ENCODE results near the gene FXYD6.

Gene FXYD6

DNA sequence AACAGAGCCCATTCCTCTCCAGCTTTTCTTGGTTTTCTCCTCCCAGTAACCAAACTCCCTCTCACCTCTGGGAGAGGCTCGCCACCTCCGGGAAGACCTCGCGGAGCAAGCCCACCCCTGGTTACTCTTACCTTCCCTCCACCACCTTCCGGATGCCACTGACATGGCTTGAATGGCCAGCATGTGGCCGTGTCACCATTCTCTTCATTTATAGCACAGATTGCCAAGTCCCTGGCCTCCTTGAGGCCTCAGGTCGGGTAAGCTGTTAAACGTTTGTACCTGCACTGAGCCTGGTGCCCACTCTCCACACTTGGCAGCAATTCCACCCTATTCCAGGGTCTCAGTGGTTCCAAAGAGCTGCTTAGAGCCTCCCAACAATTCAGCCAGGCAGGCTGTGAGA, 43.9 kb downstream of the FXYD6 start:
- TF ChIP-seq TAF1 (IDR thresholded peaks at IDR 0.05; ENCODE audit: low read depth) (no peak), ZBTB7A (IDR thresholded peaks at IDR 0.05; ENCODE audit: low read depth) (no peak), NFIC (IDR thresholded peaks at IDR 0.05) (no peak), FOXM1 (IDR thresholded peaks at IDR 0.05; ENCODE audit: borderline replicate concordance, low read depth) (no peak), RAD21 (IDR thresholded peaks at IDR 0.05; ENCODE audit: low read depth) (no peak), CREB1 (IDR thresholded peaks at IDR 0.05; ENCODE audit: low read depth) (no peak), EP300 (IDR thresholded peaks at IDR 0.05; ENCODE audit: borderline replicate concordance) (no peak), TCF12 (IDR thresholded peaks at IDR 0.05; ENCODE audit: low read depth) (no peak), YY1 (IDR thresholded peaks at IDR 0.05; ENCODE audit: low read depth) (no peak), EGR1 (IDR thresholded peaks at IDR 0.05) (no peak), TEAD4 (IDR thresholded peaks at IDR 0.05) (no peak), CEBPB (IDR thresholded peaks at IDR 0.05) (no peak)
- TF ChIP-seq, protein P1, sequence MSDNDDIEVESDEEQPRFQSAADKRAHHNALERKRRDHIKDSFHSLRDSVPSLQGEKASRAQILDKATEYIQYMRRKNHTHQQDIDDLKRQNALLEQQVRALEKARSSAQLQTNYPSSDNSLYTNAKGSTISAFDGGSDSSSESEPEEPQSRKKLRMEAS (IDR thresholded peaks at IDR 0.05): no peak
- TF ChIP-seq, protein P2, sequence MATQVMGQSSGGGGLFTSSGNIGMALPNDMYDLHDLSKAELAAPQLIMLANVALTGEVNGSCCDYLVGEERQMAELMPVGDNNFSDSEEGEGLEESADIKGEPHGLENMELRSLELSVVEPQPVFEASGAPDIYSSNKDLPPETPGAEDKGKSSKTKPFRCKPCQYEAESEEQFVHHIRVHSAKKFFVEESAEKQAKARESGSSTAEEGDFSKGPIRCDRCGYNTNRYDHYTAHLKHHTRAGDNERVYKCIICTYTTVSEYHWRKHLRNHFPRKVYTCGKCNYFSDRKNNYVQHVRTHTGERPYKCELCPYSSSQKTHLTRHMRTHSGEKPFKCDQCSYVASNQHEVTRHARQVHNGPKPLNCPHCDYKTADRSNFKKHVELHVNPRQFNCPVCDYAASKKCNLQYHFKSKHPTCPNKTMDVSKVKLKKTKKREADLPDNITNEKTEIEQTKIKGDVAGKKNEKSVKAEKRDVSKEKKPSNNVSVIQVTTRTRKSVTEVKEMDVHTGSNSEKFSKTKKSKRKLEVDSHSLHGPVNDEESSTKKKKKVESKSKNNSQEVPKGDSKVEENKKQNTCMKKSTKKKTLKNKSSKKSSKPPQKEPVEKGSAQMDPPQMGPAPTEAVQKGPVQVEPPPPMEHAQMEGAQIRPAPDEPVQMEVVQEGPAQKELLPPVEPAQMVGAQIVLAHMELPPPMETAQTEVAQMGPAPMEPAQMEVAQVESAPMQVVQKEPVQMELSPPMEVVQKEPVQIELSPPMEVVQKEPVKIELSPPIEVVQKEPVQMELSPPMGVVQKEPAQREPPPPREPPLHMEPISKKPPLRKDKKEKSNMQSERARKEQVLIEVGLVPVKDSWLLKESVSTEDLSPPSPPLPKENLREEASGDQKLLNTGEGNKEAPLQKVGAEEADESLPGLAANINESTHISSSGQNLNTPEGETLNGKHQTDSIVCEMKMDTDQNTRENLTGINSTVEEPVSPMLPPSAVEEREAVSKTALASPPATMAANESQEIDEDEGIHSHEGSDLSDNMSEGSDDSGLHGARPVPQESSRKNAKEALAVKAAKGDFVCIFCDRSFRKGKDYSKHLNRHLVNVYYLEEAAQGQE (IDR thresholded peaks at IDR 0.05; ENCODE audit: low read depth): no peak
- TF ChIP-seq, protein P3, sequence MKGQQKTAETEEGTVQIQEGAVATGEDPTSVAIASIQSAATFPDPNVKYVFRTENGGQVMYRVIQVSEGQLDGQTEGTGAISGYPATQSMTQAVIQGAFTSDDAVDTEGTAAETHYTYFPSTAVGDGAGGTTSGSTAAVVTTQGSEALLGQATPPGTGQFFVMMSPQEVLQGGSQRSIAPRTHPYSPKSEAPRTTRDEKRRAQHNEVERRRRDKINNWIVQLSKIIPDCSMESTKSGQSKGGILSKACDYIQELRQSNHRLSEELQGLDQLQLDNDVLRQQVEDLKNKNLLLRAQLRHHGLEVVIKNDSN (IDR thresholded peaks at IDR 0.05): no peak

DNA sequence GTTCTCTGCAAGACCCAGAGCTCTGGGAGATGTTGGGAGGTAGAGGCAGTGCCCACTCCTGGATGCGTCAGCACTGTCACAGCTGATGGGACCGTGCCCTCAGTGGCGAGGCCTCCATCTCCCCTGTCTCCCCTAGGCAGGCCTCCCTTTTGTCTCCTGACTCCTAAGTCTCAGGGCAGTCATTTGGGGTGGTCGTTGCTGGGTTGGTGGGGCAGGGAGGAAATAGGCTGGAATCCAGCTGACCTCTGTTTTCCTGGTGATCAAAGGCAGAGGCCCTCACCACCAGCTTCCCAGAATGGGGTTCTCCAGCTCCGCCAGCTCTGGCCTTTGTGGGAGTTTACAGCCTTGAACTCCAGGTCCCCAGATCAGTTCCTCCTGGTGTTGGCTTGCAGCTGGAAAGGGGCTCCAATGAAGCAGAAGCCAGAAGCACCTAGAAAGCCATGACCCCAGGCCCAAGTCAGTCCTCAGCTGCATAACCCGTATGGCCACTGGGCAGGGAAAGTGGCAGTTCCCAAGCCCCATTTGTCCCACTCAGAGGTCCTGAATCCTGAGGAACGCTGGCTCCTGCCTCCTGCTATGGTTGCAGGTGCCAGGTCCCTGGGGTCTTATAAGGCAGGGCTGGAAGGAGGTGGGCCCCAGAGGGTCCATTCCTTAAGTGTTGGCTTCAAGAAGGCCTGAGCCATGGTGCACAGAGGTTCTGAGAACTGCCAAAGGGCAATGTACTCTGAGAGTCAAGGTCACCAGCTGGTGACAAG, 44.6 kb downstream of the FXYD6 start:
- no peak for TF ChIP-seq RAD21 (IDR thresholded peaks at IDR 0.05; ENCODE audit: low read depth)
- TF ChIP-seq NFIC (IDR thresholded peaks at IDR 0.05): no peak
- TF ChIP-seq FOXM1 (IDR thresholded peaks at IDR 0.05; ENCODE audit: borderline replicate concordance, low read depth): no peak
- no peak for TF ChIP-seq CREB1 (IDR thresholded peaks at IDR 0.05; ENCODE audit: low read depth)
- TF ChIP-seq TCF12 (IDR thresholded peaks at IDR 0.05; ENCODE audit: low read depth): no peak
- no peak for TF ChIP-seq TAF1 (IDR thresholded peaks at IDR 0.05; ENCODE audit: low read depth)
- TF ChIP-seq EP300 (IDR thresholded peaks at IDR 0.05; ENCODE audit: borderline replicate concordance): no peak
- TF ChIP-seq, protein P3 (IDR thresholded peaks at IDR 0.05): no peak
- TF ChIP-seq CEBPB (IDR thresholded peaks at IDR 0.05): no peak
- TF ChIP-seq EGR1 (IDR thresholded peaks at IDR 0.05): no peak
- TF ChIP-seq YY1 (IDR thresholded peaks at IDR 0.05; ENCODE audit: low read depth): no peak
- TF ChIP-seq, protein P1 (IDR thresholded peaks at IDR 0.05): no peak
- TF ChIP-seq, protein P2 (IDR thresholded peaks at IDR 0.05; ENCODE audit: low read depth): no peak
- no peak for TF ChIP-seq TEAD4 (IDR thresholded peaks at IDR 0.05)
- no peak for TF ChIP-seq ZBTB7A (IDR thresholded peaks at IDR 0.05; ENCODE audit: low read depth)

DNA sequence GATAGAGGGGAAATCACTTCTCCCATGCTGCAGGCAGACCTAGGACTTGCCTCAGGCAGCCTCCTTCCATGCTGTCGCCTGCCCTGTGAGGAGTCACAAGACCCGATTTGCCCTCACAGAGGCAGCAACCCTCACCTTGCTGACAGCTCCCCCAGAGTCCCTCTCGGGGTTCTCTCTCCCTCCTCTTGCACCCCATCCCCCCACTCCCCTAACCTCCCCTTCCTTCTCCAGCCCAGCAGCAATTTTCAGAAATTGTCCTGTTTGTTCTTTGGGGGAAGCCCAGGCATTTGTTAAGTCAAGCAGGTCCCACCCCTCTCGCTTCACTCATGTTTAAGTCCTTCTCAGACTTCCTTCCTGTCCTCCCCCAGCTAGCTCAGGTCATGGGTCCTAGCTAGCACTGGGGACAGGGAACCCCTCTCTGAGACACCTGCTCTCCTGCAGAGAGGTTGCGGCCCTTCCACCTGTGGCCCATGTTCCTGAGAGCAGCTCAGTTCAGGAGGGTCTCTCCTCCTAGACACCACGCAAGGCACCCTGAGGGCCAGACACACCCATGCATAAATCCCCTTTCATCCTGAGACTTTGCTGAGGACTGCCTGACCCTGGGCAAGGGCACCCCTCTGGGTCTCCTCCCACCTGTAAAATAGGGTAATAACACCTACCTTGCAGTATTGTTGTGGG, 45.6 kb downstream of the FXYD6 start:
- TF ChIP-seq CEBPB (IDR thresholded peaks at IDR 0.05) (no peak), TCF12 (IDR thresholded peaks at IDR 0.05; ENCODE audit: low read depth) (no peak), CREB1 (IDR thresholded peaks at IDR 0.05; ENCODE audit: low read depth) (no peak), EP300 (IDR thresholded peaks at IDR 0.05; ENCODE audit: borderline replicate concordance) (no peak), ZBTB7A (IDR thresholded peaks at IDR 0.05; ENCODE audit: low read depth) (no peak), EGR1 (IDR thresholded peaks at IDR 0.05) (no peak)
- TF ChIP-seq, protein P3 (IDR thresholded peaks at IDR 0.05): no peak

DNA sequence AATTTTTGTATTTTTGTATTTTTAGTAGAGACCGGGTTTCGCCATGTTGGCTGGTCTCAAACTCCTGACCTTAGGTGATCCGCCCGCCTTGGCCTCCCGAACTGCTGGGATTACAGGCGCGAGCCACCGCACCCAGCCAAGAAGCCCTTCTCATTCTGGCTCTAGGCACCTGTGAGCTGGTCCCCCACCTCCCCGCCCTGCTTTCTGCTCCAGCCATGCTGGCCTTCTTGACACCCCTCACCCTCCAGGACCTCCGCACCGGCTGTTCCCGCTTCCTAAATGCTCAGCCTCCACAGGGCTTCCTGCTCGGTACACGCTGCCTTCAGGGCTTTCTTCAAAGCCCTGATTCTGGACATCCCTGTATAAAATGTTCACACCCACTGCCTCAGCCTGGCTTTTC, 46.4 kb downstream of the FXYD6 start:
- TF ChIP-seq TAF1 (IDR thresholded peaks at IDR 0.05; ENCODE audit: low read depth) (no peak), ZBTB7A (IDR thresholded peaks at IDR 0.05; ENCODE audit: low read depth) (no peak), TCF12 (IDR thresholded peaks at IDR 0.05; ENCODE audit: low read depth) (no peak), EGR1 (IDR thresholded peaks at IDR 0.05) (no peak), CEBPB (IDR thresholded peaks at IDR 0.05) (no peak), EP300 (IDR thresholded peaks at IDR 0.05; ENCODE audit: borderline replicate concordance) (no peak)
- TF ChIP-seq, protein P3 (IDR thresholded peaks at IDR 0.05): no peak
- TF ChIP-seq, protein P1 (IDR thresholded peaks at IDR 0.05): no peak

All from Ishikawa (cell line).